ENCODE measurements around the gene ATP8A2.

ATP8A2 gene

GRCh38 chr13:25686831-25687470 lies 315.2 kb downstream of the ATP8A2 start:
- Histone ChIP-seq H2BK5ac (ENCODE audit: low read depth, low read length, poor library complexity, severe bottlenecking) (no peak overlapping the region), H3K9me3 (ENCODE audit: control insufficient read depth, low read length) (no peaks in the 10 kb centered on the region), H3K27me3 (ENCODE audit: control insufficient read depth in 1 of 2, insufficient read depth in 1 of 2, low read length in 2 of 2) (peaks cover 0 to 3% of the 10 kb centered on the region in 2 experiments), H3K4ac (ENCODE audit: low read depth in 1 of 2, low read length in 2 of 2) (no peak overlapping the region), H3K14ac (ENCODE audit: low read length in 2 of 2) (no peak overlapping the region), H3K4me2 (ENCODE audit: low read length, poor library complexity, severe bottlenecking) (no peak overlapping the region), H4K8ac (ENCODE audit: low read length) (no peak overlapping the region), H3K4me3 (ENCODE audit: insufficient read depth in 1 of 2, low read depth in 1 of 2, low read length in 2 of 2) (no peak overlapping the region), H3K36me3 (ENCODE audit: control insufficient read depth in 1 of 2, insufficient read depth in 2 of 2, low read depth in 1 of 2, low read length in 2 of 2) (no peaks in the 10 kb centered on the region), H3K4me1 (ENCODE audit: control insufficient read depth, insufficient read depth, low read depth, low read length) (no peaks in the 10 kb centered on the region), H4K91ac (ENCODE audit: low read length) (no peak overlapping the region), H2BK120ac (ENCODE audit: low read depth, low read length) (no peak overlapping the region), H3K79me1 (replicated peaks; ENCODE audit: low read length, poor library complexity, severe bottlenecking) (no peaks in the 10 kb centered on the region), H2BK15ac (ENCODE audit: low read depth, poor library complexity, severe bottlenecking) (no peak overlapping the region), H2BK12ac (ENCODE audit: low read length in 2 of 2) (no peak overlapping the region), H3K9ac (ENCODE audit: low read length) (no peak overlapping the region), H3K27ac (ENCODE audit: low read length, poor library complexity, severe bottlenecking) (no peak overlapping the region), H3K23ac (ENCODE audit: low read length in 2 of 2) (no peak overlapping the region), H2AFZ (ENCODE audit: low read depth, low read length) (no peak overlapping the region), H3K18ac (ENCODE audit: low read depth in 1 of 2, low read length in 2 of 2) (no peak overlapping the region), H2AK5ac (ENCODE audit: low read length, severe bottlenecking) (no peak overlapping the region)
- WGBS, result 91% methylated on average over 8 of the region's 9 CpGs
- DNase-seq, result no peak

DNA sequence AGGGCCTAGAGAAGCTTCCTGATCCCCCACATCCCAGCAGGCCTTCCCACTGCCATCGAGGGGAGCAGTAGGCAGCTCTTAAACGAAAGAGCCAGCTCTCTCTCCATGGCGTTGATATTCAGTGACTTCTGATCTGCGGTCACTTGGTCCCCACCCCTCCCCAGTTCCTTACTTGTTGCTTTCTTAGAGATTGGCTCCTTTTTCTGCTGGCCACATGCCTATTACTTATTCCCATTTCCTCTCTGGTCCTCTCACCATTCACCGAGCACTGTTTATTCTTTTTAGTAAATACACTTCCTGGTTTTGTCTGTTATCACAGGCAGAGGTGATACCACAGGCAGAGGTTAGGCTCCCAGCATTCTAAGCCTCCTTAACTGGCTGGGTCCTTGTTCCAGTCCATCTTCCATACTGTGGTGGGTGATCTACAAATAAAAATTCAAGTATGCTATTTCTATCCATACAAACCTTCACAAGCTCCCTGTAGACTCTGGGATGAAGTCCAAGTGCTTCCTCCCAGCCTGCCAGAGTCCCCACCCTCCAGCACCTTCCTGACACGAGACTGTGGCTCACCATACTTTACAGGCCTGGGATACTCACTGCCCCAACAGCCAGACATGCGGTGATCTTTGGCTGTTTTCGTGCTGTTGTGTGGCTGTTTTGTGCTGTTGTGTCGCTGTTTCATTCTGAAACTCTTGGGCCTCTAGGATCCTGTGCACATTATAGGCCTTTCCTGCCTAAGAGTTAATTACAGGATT lies 315.9 kb downstream of the ATP8A2 start:
- Histone ChIP-seq H3K4me3 (ENCODE audit: insufficient read depth in 1 of 2, low read depth in 1 of 2, low read length in 2 of 2) (no peak overlapping the region), H2AFZ (ENCODE audit: low read depth, low read length) (no peak overlapping the region), H3K27ac (ENCODE audit: low read length, poor library complexity, severe bottlenecking) (no peak overlapping the region), H2BK120ac (ENCODE audit: low read depth, low read length) (no peak overlapping the region), H4K8ac (ENCODE audit: low read length) (no peak overlapping the region), H3K9ac (ENCODE audit: low read length) (no peak overlapping the region), H4K91ac (ENCODE audit: low read length) (no peak overlapping the region), H3K4ac (ENCODE audit: low read depth in 1 of 2, low read length in 2 of 2) (no peak overlapping the region), H2BK12ac (ENCODE audit: low read length in 2 of 2) (no peak overlapping the region), H3K36me3 (ENCODE audit: control insufficient read depth in 1 of 2, insufficient read depth in 2 of 2, low read depth in 1 of 2, low read length in 2 of 2) (no peaks in the 10 kb centered on the region), H2BK5ac (ENCODE audit: low read depth, low read length, poor library complexity, severe bottlenecking) (no peak overlapping the region), H3K23ac (ENCODE audit: low read length in 2 of 2) (no peak overlapping the region), H3K14ac (ENCODE audit: low read length in 2 of 2) (no peak overlapping the region), H3K4me2 (ENCODE audit: low read length, poor library complexity, severe bottlenecking) (no peak overlapping the region), H3K79me1 (replicated peaks; ENCODE audit: low read length, poor library complexity, severe bottlenecking) (no peaks in the 10 kb centered on the region), H3K27me3 (ENCODE audit: control insufficient read depth in 1 of 2, insufficient read depth in 1 of 2, low read length in 2 of 2) (peaks cover 0 to 10% of the 10 kb centered on the region in 2 experiments), H3K9me3 (ENCODE audit: control insufficient read depth, low read length) (no peaks in the 10 kb centered on the region), H3K18ac (ENCODE audit: low read depth in 1 of 2, low read length in 2 of 2) (no peak overlapping the region), H2AK5ac (ENCODE audit: low read length, severe bottlenecking) (no peak overlapping the region), H2BK15ac (ENCODE audit: low read depth, poor library complexity, severe bottlenecking) (no peak overlapping the region), H3K4me1 (ENCODE audit: control insufficient read depth, insufficient read depth, low read depth, low read length) (peaks cover 2% of the 10 kb centered on the region)
- no peak for DNase-seq
- 65% methylated on average over 6 of the region's 9 CpGs for WGBS

- Histone ChIP-seq H4K91ac (ENCODE audit: low read length) (no peak overlapping the region), H2BK15ac (ENCODE audit: low read depth, poor library complexity, severe bottlenecking) (no peak overlapping the region), H3K4me2 (ENCODE audit: low read length, poor library complexity, severe bottlenecking) (no peak overlapping the region), H3K27me3 (ENCODE audit: control insufficient read depth in 1 of 2, insufficient read depth in 1 of 2, low read length in 2 of 2) (peaks cover 0 to 11% of the 10 kb centered on the region in 2 experiments), H3K4me1 (ENCODE audit: control insufficient read depth, insufficient read depth, low read depth, low read length) (peaks cover 2% of the 10 kb centered on the region), H3K36me3 (ENCODE audit: control insufficient read depth in 1 of 2, insufficient read depth in 2 of 2, low read depth in 1 of 2, low read length in 2 of 2) (no peaks in the 10 kb centered on the region), H3K18ac (ENCODE audit: low read depth in 1 of 2, low read length in 2 of 2) (no peak overlapping the region), H2BK5ac (ENCODE audit: low read depth, low read length, poor library complexity, severe bottlenecking) (no peak overlapping the region), H3K14ac (ENCODE audit: low read length in 2 of 2) (no peak overlapping the region), H3K4ac (ENCODE audit: low read depth in 1 of 2, low read length in 2 of 2) (no peak overlapping the region), H2AFZ (ENCODE audit: low read depth, low read length) (no peak overlapping the region), H2AK5ac (ENCODE audit: low read length, severe bottlenecking) (no peak overlapping the region), H3K27ac (ENCODE audit: low read length, poor library complexity, severe bottlenecking) (no peak overlapping the region), H3K9me3 (ENCODE audit: control insufficient read depth, low read length) (no peaks in the 10 kb centered on the region), H4K8ac (ENCODE audit: low read length) (no peak overlapping the region), H3K79me1 (replicated peaks; ENCODE audit: low read length, poor library complexity, severe bottlenecking) (no peaks in the 10 kb centered on the region), H2BK120ac (ENCODE audit: low read depth, low read length) (no peak overlapping the region), H3K4me3 (ENCODE audit: insufficient read depth in 1 of 2, low read depth in 1 of 2, low read length in 2 of 2) (no peak overlapping the region), H3K9ac (ENCODE audit: low read length) (no peak overlapping the region), H2BK12ac (ENCODE audit: low read length in 2 of 2) (no peak overlapping the region), H3K23ac (ENCODE audit: low read length in 2 of 2) (no peak overlapping the region)
- 81% methylated on average over 4 of the region's 5 CpGs for WGBS
- DNase-seq, result no peak
Observed at GRCh38 chr13:25688536-25688935, 316.8 kb downstream of the ATP8A2 start.

DNA sequence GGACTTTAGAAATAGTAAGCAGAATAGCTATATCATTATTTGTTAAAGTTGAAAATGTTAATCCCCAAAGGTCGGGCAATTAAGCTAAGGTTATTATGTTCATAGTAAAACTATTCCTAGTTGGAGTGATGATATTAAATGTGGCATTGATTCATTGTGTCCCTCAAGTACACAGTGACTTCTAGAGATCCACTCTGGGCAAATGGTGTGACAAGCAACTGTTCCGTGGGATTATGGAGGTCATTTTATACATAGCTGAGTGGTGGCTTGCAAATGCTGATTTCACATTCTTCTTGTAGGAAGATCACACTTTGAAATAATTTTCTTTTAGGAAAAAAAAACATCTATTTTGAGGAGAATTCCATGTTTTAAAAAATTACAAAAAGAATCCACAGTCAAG lies 317.8 kb downstream of the ATP8A2 start:
- H2AFZ ChIP-seq (ENCODE audit: low read depth, low read length), result no peak overlapping the region
- H4K91ac ChIP-seq (ENCODE audit: low read length), result no peak overlapping the region
- H3K9me3 ChIP-seq (ENCODE audit: control insufficient read depth, low read length), result no peaks in the 10 kb centered on the region
- H3K4me1 ChIP-seq (ENCODE audit: control insufficient read depth, insufficient read depth, low read depth, low read length), result peaks cover 2% of the 10 kb centered on the region
- H2BK15ac ChIP-seq (ENCODE audit: low read depth, poor library complexity, severe bottlenecking), result no peak overlapping the region
- H3K4ac ChIP-seq (ENCODE audit: low read depth in 1 of 2, low read length in 2 of 2), result no peak overlapping the region
- no peak overlapping the region for H3K4me3 ChIP-seq (ENCODE audit: insufficient read depth in 1 of 2, low read depth in 1 of 2, low read length in 2 of 2)
- peaks cover 0 to 11% of the 10 kb centered on the region in 2 experiments for H3K27me3 ChIP-seq (ENCODE audit: control insufficient read depth in 1 of 2, insufficient read depth in 1 of 2, low read length in 2 of 2)
- H3K4me2 ChIP-seq (ENCODE audit: low read length, poor library complexity, severe bottlenecking), result no peak overlapping the region
- H3K18ac ChIP-seq (ENCODE audit: low read depth in 1 of 2, low read length in 2 of 2), result no peak overlapping the region
- H2AK5ac ChIP-seq (ENCODE audit: low read length, severe bottlenecking), result no peak overlapping the region
- H3K14ac ChIP-seq (ENCODE audit: low read length in 2 of 2), result no peak overlapping the region
- H3K36me3 ChIP-seq (ENCODE audit: control insufficient read depth in 1 of 2, insufficient read depth in 2 of 2, low read depth in 1 of 2, low read length in 2 of 2), result no peaks in the 10 kb centered on the region
- WGBS, result 88% methylated on average over 1 of the region's 2 CpGs
- DNase-seq, result no peak
- H2BK5ac ChIP-seq (ENCODE audit: low read depth, low read length, poor library complexity, severe bottlenecking), result no peak overlapping the region
- H3K9ac ChIP-seq (ENCODE audit: low read length), result no peak overlapping the region
- no peak overlapping the region for H3K27ac ChIP-seq (ENCODE audit: low read length, poor library complexity, severe bottlenecking)
- no peak overlapping the region for H2BK12ac ChIP-seq (ENCODE audit: low read length in 2 of 2)
- H3K23ac ChIP-seq (ENCODE audit: low read length in 2 of 2), result no peak overlapping the region
- H4K8ac ChIP-seq (ENCODE audit: low read length), result no peak overlapping the region
- no peaks in the 10 kb centered on the region for H3K79me1 ChIP-seq (replicated peaks; ENCODE audit: low read length, poor library complexity, severe bottlenecking)
- H2BK120ac ChIP-seq (ENCODE audit: low read depth, low read length), result no peak overlapping the region
